Pancreas (tissue), 10 donors: ENCODE results near the gene GIMAP8. TPM values are rescaled to one million over a fixed set of nuclear protein-coding genes. Genes with fewer than 3 reads are reported as not detected.
"Not testable (repeated sequence)": the region's sequence is repeated elsewhere in the genome, so short reads cannot be mapped to it uniquely, and the experiment has no call there.

Experiments
- ATAC-seq, 4 donors: fragments of 200-7000 bp; cut with Tn5 transposase; one replicate each; pipeline versions ENCODE4 v1.8.0 to v1.9.1; 2020; ENCODE audit warnings: mild to moderate bottlenecking in 4 of 4, moderate library complexity in 4 of 4
- DNase-seq, 6 donors: peaks; one replicate each; pipeline ENCODE4 v3.0.0-alpha.2; 2020
- FAIRE-seq: peaks from 2 replicates; lab custom pipeline; 2012; peaks lifted over from hg19 to GRCh38; lab: Jason Lieb, UNC
- H3K27ac ChIP-seq, 4 donors: fragments of 200-600 bp; sonication (generic); 1 replicate in 3 of 4; 2 replicates in 1 of 4; pipeline versions ENCODE4 v1.5.0 to v1.8.0; 2020
- H3K27me3 ChIP-seq, 4 donors: fragments of 200-600 bp; one replicate each; pipeline ENCODE4 v1.8.0; 2021
- H3K36me3 ChIP-seq, 3 donors: fragments of 200-600 bp; sonication (generic) in 1 of 3; one replicate each; pipeline versions ENCODE4 v1.5.0 to v1.8.0; 2020 to 2021
- H3K4me1 ChIP-seq, 3 donors: fragments of 200-600 bp; one replicate each; pipeline ENCODE4 v1.8.0; 2021
- H3K4me3 ChIP-seq, 4 donors: fragments of 200-600 bp; sonication (generic) in 2 of 4; one replicate each; pipeline versions ENCODE4 v1.5.0 to v1.8.0; 2020 to 2021
- H3K9me3 ChIP-seq, 4 donors: fragments of 200-600 bp; one replicate each; pipeline ENCODE4 v1.8.0; 2021
- CTCF ChIP-seq, 4 donors: fragments of 200-600 bp; sonication (generic) in 3 of 4; IDR thresholded peaks; one replicate each; pipeline versions ENCODE4 v1.5.0 to v1.8.0; 2021; ENCODE audit warnings: antibody characterized with exemption in 4 of 4
- WGBS, 2 donors: extraction: QIAGEN DNeasy Blood & Tissue Kit; methylation state at CpG; one replicate each; pipeline ENCODE4 v1.1.7; 2013; 5-methylcytosine and 5-hydroxymethylcytosine counted together
- intact Hi-C, 3 donors: fragments of 100-400 bp; cut with DNase I; formaldehyde crosslinking; loops; one replicate each; pipeline versions ENCODE4 v1.11.1 to v1.14.2; 2022
- polyA plus RNA-seq, 2 donors: library from polyadenylated mRNA; stranded (reverse); fragments of 200-250 nt; gene quantifications; one replicate each; pipeline ENCODE4 v1.2.3, GENCODE V29; 2013
- total RNA-seq, 6 donors: library from RNA; stranded (reverse); fragmentation: NEBNext Ultra II Directional in 4 of 6; extraction: Animal tissue kit (Norgen Biotek cat#: 25700) in 4 of 6; gene quantifications; one replicate each; pipeline versions ENCODE4 v1.2.1 to v1.2.4, GENCODE V29; 2021 to 2023
- donor health status: healthy with polysubstance abuse.
- donor health status: DM: no; HTN: no; CAD: no; lungs with moderate emphysema.
- donor health status: DM: no; HTN: no; CAD: no.
- donor health status: control.
- donor health status: control.
- donor health status: Bipolar disorder and iron deficiency.
- donor health status: DM: yes; HTN: yes; CAD: no.
- donor health status: DM: no; HTN: no; CAD: no.
- donor health status: DM: no; HTN: no; CAD: no.
- donor health status: DM: yes; HTN: yes; CAD: no.

The GIMAP8 gene
- total and polyA plus RNA-seq, 8 donors, result 0.75 to 5.9 (median 2.2) TPM

GRCh38 chr7:150481922-150482321 is 31.5 kb downstream of the GIMAP8 start:
- TF ChIP-seq CTCF (IDR thresholded peaks at IDR 0.05), result no peak
- Histone ChIP-seq H3K27ac (peak overlapping the region in 1 of 4 donors; percentile 8), H3K4me3 (no peak overlapping the region), H3K9me3 (no peaks in the 10 kb centered on the region), H3K4me1 (no peaks in the 10 kb centered on the region), H3K36me3 (no peaks in the 10 kb centered on the region), H3K27me3 (no peaks in the 10 kb centered on the region)
- intact Hi-C loops, result no loop called here
- DNase-seq (no peak), FAIRE-seq (no peak), ATAC-seq (no peak)
- WGBS, 2 donors, result 64 to 70% methylated on average over 4 of the region's 4 CpGs

GRCh38 chr7:150483514-150483913 is 33.1 kb downstream of the GIMAP8 start:
- FAIRE-seq, H3K4me1 ChIP-seq: not testable (repeated sequence)

DNA sequence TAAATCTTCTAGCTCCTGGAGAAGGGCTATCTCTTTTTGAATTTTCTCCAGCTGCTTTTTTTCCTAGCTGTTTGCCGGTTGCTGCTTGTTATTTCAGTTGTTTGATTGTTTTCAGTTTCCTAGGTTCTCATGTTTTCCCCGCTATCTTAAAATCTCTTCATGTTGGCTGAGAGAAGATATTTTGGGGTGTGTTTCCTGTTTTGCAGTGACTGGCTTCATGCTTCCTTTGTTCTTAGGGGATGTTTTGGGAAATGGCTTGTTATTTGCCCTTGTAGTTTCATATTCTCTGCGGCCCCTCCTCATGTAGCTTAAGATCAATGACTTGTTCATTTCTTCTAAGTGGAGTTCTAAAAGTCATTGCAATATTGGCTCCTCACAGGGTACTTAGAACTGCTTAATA is 33.6 kb downstream of the GIMAP8 start:
- whole genome bisulfite sequencing, 2 donors, result 57 to 68% methylated on average over 3 of the region's 3 CpGs
- H3K4me3 ChIP-seq, H3K27me3 ChIP-seq, FAIRE-seq, H3K36me3 ChIP-seq, H3K4me1 ChIP-seq, DNase-seq, H3K27ac ChIP-seq, H3K9me3 ChIP-seq, intact Hi-C loops: not testable (repeated sequence)
- peak in 1 of 4 donors; percentile 24 for ATAC-seq

More at GRCh38 chr7:150483514-150483913, 33.1 kb downstream of the GIMAP8 start:
- DNase-seq, H3K27ac ChIP-seq, intact Hi-C loops, H3K9me3 ChIP-seq, H3K27me3 ChIP-seq, H3K36me3 ChIP-seq, H3K4me3 ChIP-seq: not testable (repeated sequence)
- peak in 1 of 4 donors; percentile 41 for ATAC-seq
- WGBS, 2 donors, result 27 to 37% methylated on average over 2 of the region's 2 CpGs

GRCh38 chr7:150487625-150488024 is 37.2 kb downstream of the GIMAP8 start:
- peaks cover 0 to 5% (median 1%) of the 10 kb centered on the region in 4 donors for H3K27me3 ChIP-seq
- no peak overlapping the region for H3K4me3 ChIP-seq
- H3K9me3 ChIP-seq, result no peaks in the 10 kb centered on the region
- H3K36me3 ChIP-seq, result no peaks in the 10 kb centered on the region
- WGBS, 2 donors, result 48 to 51% methylated on average over 2 of the region's 2 CpGs
- no peak for ATAC-seq
- H3K4me1 ChIP-seq, result no peaks in the 10 kb centered on the region
- no peak for TF ChIP-seq CTCF (IDR thresholded peaks at IDR 0.05)
- no peak overlapping the region for H3K27ac ChIP-seq
- no peak for FAIRE-seq
- intact Hi-C loops, result no loop called here
- DNase-seq, result no peak

DNA sequence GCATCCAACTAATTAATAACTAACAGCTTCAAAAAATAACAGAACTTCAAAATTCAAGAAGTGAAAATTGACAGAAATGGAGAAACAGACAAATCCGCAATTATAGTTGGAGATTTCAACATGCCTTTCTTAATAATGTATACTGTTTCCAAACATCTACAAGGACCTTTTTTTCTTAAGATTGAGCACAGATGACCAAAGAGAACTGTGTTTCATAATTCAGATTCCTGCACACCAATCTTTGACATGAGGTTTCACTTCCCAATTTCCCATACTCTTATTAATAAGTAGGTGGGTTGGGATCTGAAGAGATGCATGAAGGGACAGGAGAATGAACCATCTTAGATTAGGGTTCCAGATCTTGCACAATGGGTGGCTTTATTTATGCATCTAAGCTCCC is 39.4 kb downstream of the GIMAP8 start:
- DNase-seq (no peak), FAIRE-seq (no peak), ATAC-seq (peak in 1 of 4 donors; percentile 37)
- Histone ChIP-seq H3K4me3 (no peak overlapping the region), H3K27me3 (peaks cover 0 to 5% (median 1%) of the 10 kb centered on the region in 4 donors), H3K27ac (no peak overlapping the region), H3K9me3 (no peaks in the 10 kb centered on the region), H3K36me3 (no peaks in the 10 kb centered on the region), H3K4me1 (no peaks in the 10 kb centered on the region)
- WGBS, 2 donors, result 80 to 85% methylated on average over 1 of the region's 1 CpG
- intact Hi-C loops, result no loop called here
- TF ChIP-seq CTCF (IDR thresholded peaks at IDR 0.05), result no peak

- H3K27ac ChIP-seq, ATAC-seq, DNase-seq, H3K4me3 ChIP-seq, H3K4me1 ChIP-seq, intact Hi-C loops, FAIRE-seq, H3K36me3 ChIP-seq, H3K27me3 ChIP-seq, H3K9me3 ChIP-seq: not testable (repeated sequence)
- WGBS, 2 donors, result 18 to 34% methylated on average over 1 to 2 of the region's 3 CpGs
Measured at GRCh38 chr7:150493442-150493841, 43.0 kb downstream of the GIMAP8 start.
